ENCODE measurements around the gene ZNF76.

DNA sequence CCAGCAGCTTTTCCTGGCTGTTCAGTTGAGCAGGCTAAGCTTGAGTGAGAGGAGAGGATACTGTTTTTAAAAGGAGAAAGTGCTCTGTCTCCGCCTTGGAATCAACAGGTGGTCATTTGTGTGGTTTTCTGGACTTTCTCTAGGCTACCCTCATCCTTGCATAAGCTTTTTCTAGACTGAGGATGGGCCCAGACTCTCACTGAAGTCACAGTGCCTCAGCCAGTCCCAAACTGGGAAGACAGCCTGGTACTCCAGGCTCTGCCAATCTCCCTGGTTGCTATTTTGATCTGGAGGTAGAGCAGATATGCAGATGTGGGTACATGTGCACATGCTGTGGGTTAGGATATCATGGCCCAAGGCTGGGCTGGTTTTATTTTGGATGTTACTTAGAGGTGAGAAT lies 38.8 kb upstream of the ZNF76 start:
- TF ChIP-seq CHD2 (IDR thresholded peaks at IDR 0.05; ENCODE audit: low read length, partially characterized antibody) (no peak), ELF1 (IDR thresholded peaks at IDR 0.05) (no peak), JUND (IDR thresholded peaks at IDR 0.05) (no peak), POLR2AphosphoS5 (IDR thresholded peaks at IDR 0.05; ENCODE audit: low read depth, low read length) (no peak)
- TF ChIP-seq, protein P1, sequence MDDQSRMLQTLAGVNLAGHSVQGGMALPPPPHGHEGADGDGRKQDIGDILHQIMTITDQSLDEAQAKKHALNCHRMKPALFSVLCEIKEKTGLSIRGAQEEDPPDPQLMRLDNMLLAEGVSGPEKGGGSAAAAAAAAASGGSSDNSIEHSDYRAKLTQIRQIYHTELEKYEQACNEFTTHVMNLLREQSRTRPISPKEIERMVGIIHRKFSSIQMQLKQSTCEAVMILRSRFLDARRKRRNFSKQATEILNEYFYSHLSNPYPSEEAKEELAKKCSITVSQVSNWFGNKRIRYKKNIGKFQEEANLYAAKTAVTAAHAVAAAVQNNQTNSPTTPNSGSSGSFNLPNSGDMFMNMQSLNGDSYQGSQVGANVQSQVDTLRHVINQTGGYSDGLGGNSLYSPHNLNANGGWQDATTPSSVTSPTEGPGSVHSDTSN (IDR thresholded peaks at IDR 0.05), result no peak
- TF ChIP-seq, protein P2, sequence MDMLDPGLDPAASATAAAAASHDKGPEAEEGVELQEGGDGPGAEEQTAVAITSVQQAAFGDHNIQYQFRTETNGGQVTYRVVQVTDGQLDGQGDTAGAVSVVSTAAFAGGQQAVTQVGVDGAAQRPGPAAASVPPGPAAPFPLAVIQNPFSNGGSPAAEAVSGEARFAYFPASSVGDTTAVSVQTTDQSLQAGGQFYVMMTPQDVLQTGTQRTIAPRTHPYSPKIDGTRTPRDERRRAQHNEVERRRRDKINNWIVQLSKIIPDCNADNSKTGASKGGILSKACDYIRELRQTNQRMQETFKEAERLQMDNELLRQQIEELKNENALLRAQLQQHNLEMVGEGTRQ (IDR thresholded peaks at IDR 0.05; ENCODE audit: borderline replicate concordance, low read depth, low read length), result no peak
- TF ChIP-seq, protein P3, sequence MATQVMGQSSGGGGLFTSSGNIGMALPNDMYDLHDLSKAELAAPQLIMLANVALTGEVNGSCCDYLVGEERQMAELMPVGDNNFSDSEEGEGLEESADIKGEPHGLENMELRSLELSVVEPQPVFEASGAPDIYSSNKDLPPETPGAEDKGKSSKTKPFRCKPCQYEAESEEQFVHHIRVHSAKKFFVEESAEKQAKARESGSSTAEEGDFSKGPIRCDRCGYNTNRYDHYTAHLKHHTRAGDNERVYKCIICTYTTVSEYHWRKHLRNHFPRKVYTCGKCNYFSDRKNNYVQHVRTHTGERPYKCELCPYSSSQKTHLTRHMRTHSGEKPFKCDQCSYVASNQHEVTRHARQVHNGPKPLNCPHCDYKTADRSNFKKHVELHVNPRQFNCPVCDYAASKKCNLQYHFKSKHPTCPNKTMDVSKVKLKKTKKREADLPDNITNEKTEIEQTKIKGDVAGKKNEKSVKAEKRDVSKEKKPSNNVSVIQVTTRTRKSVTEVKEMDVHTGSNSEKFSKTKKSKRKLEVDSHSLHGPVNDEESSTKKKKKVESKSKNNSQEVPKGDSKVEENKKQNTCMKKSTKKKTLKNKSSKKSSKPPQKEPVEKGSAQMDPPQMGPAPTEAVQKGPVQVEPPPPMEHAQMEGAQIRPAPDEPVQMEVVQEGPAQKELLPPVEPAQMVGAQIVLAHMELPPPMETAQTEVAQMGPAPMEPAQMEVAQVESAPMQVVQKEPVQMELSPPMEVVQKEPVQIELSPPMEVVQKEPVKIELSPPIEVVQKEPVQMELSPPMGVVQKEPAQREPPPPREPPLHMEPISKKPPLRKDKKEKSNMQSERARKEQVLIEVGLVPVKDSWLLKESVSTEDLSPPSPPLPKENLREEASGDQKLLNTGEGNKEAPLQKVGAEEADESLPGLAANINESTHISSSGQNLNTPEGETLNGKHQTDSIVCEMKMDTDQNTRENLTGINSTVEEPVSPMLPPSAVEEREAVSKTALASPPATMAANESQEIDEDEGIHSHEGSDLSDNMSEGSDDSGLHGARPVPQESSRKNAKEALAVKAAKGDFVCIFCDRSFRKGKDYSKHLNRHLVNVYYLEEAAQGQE (IDR thresholded peaks at IDR 0.05; ENCODE audit: low read depth, low read length), result no peak

All from SK-N-SH (cell line).